CD4-positive, alpha-beta T cell treated with Interleukin-15 for 4 hours (primary cell): Measurements from ENCODE around the gene CLDND2.

ENCODE experiments used
- DNase-seq: peaks from one replicate; pipeline ENCODE4 v3.0.0-alpha.2; 2020; ENCODE audit warnings: low spot score

CLDND2 gene

DNA sequence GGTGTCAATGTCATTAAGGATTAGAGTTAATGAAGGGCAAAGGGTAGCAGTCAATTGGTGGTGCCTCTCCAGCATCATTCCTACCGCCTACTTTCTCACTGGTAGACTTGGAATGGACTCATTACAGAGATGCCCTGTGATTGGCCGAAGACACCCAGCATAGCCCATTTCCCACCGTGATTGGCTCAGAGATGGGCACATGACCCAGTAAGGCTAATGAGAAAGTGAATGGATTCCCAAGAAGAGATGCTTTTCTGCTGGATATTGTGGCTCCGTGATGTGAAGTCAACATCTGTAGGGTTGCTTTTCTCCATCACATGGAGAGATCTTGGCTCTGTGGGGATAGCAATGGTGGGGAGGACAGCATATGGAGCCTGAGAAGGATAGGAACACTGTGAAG is 38.4 kb downstream of the CLDND2 start:
- DNase-seq = no peak

GRCh38 chr19:51329411-51329810 is 39.4 kb downstream of the CLDND2 start:
- no peak for DNase-seq

GRCh38 chr19:51327066-51328001 is 41.5 kb downstream of the CLDND2 start:
- peak; percentile 10 for DNase-seq

GRCh38 chr19:51326216-51327065 is 42.4 kb downstream of the CLDND2 start:
- no peak for DNase-seq

DNA sequence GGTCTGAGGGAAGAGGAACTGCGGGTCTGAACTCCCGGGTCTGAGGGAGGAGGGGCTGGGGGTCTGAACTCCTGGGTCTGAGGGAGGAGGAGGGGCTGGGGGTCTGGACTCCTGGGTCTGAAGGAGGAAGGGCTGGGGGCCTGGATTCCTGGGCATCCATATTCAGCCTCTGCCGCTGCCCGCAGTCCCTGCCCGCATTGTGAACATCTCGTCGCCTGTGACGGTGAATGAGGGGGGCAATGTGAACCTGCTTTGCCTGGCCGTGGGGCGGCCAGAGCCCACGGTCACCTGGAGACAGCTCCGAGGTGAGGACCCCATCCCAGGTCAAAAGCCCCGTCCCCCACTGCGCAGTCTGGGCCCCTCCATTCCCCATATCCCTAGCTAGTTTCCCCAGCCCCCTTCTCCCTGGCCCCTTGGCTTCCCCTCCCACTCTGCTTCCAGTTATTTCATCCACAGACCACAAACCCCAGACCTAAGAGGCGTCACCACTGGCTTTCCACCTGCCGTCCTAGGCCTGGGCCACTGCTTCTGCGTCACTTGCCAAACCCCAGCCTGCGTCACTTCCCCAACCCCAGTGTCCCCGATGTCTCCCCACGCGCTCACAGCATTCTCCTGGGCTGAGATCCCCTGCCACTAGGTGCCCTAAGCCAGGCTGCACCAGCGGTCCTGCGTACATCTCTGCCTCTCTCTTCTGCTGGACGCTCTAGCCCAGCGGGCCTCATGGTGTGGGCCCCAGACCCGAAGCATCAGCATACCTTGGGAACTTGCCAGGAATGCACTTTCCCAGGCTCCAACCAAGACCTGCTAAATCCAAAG is 43.4 kb downstream of the CLDND2 start:
- DNase-seq = no peak

GRCh38 chr19:51324167-51324481 is 44.7 kb downstream of the CLDND2 start:
- no peak for DNase-seq

DNA sequence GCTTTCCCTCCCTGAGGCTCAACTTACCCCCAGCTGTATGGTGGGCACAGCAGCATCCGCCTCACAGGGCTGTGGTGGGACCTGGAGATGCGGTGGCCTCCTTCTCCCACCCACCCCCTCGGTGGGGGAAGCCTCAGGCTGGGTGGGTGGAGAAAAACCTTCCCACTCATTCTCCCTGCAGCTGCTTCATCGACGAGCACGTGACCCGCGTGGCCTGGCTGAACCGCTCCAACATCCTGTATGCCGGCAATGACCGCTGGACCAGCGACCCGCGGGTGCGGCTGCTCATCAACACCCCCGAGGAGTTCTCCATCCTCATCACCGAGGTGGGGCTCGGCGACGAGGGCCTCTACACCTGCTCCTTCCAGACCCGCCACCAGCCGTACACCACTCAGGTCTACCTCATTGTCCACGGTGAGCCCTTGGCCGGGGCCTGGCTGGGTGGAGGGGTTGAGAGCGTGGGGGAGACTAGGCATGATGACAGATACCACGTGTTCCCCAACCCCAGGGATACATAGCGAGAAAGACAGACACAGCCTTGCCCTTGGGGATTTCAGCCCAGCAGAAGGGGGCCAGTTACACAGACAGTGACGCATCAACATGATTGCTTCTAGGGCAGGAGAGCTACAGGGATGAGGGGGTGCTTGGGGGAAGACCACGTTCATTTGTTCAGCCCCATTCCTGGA is 45.2 kb downstream of the CLDND2 start:
- DNase-seq = no peak

- DNase-seq = no peak
Observed at GRCh38 chr19:51321799-51322198, 47.0 kb downstream of the CLDND2 start.

DNA sequence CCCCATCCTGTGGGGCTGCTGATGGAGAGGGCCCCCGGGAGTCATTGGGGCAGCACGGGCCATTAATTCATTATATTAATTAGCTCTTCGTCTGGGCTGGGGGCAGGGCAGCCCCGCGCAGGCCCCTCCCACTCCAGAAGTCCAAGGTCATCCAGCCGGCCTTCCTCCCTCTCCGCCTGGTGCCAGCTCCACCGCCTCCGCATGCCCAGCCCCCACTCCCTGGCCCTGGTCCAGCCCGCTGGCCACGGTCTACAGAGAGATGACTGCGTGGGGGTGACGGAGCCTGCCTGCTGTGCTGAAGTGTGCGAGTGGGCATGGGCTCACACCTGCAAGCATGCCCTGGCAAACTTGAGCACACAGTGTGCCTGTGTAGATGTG is 48.5 kb downstream of the CLDND2 start:
- no peak for DNase-seq

DNA sequence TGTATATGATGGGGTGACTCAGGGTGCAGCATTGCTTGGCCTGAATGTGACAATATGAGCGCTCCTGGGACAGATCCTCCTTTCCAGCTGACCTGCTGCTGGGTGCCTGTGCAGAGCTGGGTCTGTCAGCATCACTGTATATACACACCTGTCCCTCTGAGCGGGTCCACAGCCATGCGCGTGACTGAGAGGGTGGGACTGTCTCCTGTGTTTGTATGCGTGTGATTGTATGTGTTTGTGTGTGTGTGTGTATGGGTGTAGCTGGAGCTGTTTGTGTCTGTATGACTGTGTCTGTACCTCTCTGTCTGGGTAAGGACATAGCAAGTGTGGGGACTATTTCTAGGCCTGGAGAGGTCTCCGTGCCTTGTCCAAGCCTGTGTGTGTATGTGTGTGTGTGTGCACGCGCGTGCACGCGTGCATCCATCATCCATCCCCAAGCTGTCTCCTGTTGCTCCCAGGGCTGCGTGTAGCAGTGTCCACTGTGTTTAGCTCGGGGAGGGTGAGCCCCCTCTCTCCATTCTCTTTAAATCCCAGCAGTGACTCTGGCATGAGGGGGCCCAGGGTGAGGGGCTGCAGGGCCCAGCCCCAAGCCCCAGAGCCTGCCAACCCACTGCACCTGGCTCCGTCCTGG is 49.0 kb downstream of the CLDND2 start:
- no peak for DNase-seq

DNA sequence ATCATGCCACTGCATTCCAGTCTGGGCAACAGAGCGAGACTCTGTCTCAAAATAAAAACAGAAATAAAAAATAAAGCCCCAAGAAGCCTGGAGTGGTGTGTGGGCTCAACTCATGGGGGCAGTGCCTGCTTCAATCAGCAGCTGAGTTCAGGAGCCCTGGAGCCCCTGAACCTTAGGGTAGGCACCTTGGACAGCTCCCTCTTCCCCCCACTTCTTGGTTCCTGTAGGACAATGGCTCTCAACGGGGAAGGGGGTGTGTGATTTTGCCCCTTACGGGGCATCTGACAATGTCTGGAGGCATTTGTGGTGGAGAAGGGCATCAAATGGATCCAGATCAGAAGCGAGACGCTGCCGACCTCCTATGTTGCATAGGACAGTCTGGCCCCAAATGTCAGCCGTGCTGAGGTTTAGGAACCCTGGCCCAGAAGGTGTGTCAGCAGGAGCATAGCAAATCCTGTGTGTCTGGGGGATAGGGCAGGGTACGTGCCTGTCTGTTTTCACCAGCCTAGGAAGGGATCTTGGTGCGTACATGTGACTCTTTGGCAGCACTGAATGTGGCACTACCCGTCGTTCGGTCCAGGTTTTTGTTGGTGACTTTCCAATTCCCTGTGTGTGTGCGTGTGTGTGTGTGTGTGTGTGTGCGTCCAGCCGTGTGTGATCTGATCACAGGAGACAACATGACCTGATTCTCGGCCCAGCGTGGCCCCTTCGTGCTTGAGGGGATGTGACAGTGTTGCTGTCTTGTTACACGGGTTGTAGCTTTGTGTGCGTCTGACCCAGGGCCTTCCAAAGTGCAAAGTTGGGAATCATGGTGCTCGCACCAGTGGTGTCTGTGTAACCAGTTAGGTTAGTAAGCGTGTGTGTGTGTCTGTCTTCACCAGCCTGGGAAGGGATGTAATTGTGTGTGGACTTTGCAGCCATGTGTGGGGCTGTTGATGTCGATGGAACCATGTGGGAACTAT is 49.8 kb downstream of the CLDND2 start:
- no peak for DNase-seq

GRCh38 chr19:51317968-51318367 is 50.8 kb downstream of the CLDND2 start:
- DNase-seq = no peak

DNA sequence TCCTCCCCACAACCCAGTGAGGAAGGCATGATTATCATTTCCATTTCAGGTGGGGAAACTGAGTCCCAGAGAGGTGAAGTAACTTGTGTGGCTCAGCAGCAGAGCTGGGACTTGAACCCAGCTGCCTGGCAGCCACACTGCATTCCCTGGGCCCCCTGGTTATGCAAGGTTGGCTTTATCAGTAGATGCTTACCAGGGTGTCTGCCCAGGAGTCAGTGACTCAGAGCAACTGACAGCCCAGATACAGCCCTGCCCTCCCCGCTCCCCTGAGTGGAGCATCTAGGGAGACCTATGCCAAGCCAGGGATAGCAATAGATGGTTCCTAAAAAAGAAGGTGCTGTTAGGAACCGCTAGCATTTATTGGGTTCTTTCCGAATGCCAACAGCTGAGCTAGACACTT is 51.4 kb downstream of the CLDND2 start:
- DNase-seq = no peak
